Subcutaneous adipose tissue (tissue), 4 donors: Measurements from ENCODE around the gene CWC22. TPM values are rescaled to one million over a fixed set of nuclear protein-coding genes. Genes with fewer than 3 reads are reported as not detected.

Source experiments
- total RNA-seq, 4 donors: library from RNA; depleted of rRNA; stranded (reverse); fragments of >200 nt; gene quantifications; one replicate each; pipeline ENCODE4 v1.1.0, GENCODE V29; 2016
- TF ChIP-seq, protein P1 (sequence below): fragments of 450-650 bp; IDR thresholded peaks from one replicate; pipeline ENCODE4 v1.5.1; 2016; ENCODE audit warnings: low read depth, mild to moderate bottlenecking, control low read depth, antibody characterized with exemption, moderate library complexity

CWC22 gene
- total RNA-seq = 10 to 100 TPM; 14.3 to 23.6 (median 22.0) TPM

DNA sequence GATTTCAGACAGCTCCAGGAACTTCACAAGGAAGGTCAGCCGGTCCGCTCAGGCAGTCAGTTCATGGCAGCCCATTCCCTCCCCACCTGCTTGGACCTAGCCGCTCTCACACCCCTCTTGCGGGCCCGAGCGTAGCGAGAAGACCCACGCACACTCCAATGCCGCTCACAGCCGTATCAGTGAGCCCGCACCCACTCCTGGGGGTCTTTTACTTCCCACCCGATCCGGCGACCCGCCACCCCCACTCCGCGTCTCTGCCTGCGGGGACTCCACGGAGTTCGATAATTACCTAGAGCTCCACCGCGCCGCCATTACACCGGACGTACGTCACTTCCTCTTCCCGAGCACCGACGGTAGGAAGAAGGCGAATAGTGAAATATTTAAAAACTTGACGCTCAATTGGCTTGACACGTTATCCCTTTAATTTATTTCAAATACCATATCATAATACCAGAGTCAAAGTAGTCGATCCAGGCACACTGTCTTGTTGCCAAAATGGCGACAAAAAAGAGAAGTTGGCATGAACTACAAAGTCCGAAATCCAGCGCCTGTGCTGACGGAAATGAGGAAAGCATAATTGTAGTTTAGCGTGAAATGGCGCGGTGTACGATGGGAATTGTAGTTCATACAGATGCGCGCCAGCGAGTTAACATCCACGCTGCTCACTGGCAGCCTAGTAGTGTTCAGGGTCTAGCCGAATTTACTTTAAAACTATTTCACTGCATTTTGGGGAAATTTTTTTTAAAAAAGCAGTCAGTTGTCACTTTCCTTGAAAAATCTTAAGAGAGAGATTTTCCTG is at the start of gene CWC22:
TSS of gene CWC22 (minus strand) at position 517 of the 799 bp plus-strand sequence. CDS start 13,956 bp downstream, outside the sequence.
- TF ChIP-seq, protein P1, sequence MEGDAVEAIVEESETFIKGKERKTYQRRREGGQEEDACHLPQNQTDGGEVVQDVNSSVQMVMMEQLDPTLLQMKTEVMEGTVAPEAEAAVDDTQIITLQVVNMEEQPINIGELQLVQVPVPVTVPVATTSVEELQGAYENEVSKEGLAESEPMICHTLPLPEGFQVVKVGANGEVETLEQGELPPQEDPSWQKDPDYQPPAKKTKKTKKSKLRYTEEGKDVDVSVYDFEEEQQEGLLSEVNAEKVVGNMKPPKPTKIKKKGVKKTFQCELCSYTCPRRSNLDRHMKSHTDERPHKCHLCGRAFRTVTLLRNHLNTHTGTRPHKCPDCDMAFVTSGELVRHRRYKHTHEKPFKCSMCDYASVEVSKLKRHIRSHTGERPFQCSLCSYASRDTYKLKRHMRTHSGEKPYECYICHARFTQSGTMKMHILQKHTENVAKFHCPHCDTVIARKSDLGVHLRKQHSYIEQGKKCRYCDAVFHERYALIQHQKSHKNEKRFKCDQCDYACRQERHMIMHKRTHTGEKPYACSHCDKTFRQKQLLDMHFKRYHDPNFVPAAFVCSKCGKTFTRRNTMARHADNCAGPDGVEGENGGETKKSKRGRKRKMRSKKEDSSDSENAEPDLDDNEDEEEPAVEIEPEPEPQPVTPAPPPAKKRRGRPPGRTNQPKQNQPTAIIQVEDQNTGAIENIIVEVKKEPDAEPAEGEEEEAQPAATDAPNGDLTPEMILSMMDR = no peak

DNA sequence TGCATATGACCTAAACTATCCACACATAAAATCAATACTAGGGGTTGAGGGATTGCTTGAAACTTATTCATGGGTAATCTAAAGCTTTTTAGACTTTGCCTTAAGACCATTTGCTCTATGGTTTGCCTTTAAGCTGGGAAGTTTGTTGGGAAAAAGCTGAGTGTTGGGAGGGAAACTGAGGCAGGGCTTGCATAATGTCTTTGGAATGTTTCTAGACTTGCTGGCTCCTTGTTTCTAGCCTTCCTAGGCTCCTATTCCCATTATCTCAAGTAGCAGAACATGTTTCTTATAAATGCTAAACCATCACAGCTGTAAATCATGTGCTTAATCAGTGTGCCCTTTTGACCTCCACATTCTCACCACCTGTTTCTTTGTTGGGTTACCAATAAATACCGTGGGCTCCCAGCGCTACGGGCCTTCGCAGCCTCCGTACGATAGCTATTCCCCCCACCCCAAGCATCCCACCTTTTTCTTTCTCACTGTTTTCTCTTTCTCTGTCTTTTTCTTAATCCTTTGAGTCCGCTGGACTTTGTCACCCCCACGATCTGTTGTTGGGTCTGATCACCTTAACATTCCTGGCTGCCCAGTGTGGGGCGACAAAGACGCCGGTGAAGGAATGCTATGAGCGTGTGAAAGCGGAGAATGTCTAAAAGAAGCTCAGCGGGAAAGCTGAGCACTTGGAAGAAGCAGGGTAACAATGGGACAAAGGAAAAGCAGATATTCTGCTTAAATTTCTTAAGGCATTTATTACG is 49.4 kb upstream of the CWC22 start:
- TF ChIP-seq, protein P1 = no peak

DNA sequence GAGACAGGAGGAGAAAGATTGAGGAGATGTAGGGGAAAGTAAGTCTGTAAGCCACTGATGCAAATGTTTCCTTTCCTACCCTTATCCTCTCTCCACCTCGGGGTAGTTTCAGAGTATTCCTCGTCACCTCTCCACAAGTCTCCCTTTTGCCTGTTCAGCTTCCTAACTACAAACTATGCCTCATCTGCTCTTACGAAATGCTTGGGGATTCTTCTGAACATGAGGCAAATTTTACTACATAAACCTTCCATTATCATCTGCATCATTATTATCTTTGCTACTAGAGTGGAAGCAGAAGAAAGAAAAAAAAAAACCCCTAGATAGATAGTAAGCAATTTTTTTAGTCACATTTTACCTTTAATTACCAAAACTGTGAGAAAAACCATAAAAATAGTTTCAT is 43.1 kb upstream of the CWC22 start:
- TF ChIP-seq, protein P1 = no peak

DNA sequence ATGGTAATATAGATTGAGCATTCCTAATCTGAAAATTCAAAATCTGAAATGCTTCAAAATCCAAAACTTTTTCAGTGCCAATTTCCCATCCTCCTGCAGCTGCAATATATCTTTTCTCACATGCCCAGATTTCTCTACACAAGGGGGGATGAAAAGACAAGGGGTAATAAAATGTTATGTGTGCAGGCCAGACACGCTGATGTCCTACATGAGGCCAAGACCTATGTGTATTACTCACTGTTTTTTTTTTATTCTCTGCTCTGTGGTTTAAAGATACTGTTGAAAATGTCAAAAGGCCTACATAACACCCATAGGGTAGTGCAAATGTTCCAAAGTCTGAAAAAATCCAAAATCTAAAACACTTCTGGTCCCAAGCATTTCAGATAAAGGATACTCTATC is 41.2 kb upstream of the CWC22 start:
- TF ChIP-seq, protein P1 = no peak

DNA sequence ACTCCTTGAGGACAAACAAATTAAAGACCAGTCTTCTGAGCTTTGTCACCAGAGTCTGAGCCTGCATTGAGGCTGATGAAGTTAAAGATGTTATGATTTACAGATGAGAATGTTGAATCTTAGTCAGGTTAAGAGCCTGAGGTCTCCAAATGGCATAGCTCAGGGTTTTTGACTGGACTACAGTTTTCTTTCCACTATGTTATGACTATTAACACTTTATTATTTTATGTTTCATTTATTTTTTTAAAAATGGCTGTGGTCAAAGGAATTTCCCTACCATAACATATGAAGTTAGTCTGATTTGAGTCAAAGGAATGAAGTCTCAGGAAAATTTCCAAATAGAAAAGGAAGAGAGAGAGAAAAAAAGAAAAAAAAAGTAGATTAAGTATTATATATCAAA is 39.7 kb upstream of the CWC22 start:
- TF ChIP-seq, protein P1 = no peak

DNA sequence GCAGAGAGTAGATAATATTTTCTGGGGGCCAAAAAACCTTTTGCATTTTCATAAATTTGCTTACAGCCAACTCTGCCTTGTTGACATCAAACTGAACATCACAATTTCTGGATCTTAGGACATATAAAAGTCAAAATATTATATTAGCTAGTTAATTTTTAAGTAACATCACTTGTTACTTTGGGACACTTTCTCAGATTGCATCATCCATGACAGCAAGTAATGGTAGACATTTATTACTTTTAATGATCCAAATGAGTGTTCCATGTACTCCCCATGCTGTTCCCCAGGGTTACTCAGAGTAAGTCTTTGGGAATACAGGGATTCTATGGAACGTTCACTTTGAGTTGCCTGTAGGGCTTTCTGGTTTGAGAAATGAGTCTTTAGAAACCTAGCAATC is 39.1 kb upstream of the CWC22 start:
- TF ChIP-seq, protein P1 = no peak
